ENCODE data around the gene ACTR3C.

DNA sequence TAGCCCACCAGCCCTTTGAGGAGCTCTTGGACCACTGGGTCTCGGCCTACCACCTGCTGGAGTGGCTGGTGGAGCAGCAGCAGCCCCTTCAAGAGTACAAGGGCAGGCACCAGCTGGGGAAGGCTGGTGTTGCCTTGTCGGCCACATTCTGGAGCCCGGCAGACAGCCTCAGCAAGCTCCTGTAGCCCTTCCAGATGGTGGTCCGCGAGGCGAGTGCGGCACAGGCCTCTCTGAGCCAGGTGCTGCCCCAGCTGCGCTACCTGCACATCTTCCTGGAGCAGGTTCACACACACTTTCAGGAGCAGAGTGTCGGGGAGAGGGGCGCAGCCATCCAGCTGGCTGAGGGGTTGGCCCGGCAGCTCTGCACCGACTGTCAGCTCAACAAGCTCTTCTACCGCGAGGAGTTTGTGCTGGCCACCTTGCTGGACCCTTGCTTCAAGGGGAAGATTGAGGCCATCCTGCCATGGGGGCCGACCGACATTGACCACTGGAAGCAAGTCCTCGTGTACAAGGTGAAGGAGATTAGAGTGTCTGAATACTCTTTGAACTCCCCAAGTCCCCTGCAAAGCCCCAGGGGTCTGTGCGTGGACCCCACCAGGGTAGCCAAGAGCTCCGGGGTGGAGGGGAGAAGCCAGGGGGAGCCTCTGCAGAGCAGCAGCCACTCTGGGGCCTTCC, 7.0 kb upstream of the ACTR3C start:
- TF ChIP-seq MEF2D (CRISPR knock-in tag; IDR thresholded peaks at IDR 0.05) (no peak), ZNF224 (CRISPR knock-in tag; IDR thresholded peaks at IDR 0.05) (no peak), ZBTB20 (CRISPR knock-in tag; IDR thresholded peaks at IDR 0.05; ENCODE audit: borderline replicate concordance, low read depth) (no peak), GLI4 (CRISPR knock-in tag; IDR thresholded peaks at IDR 0.05; ENCODE audit: borderline replicate concordance) (no peak), POLR2AphosphoS5 (IDR thresholded peaks at IDR 0.05; ENCODE audit: low read depth, low read length) (no peak), TARDBP (CRISPR knock-in tag; IDR thresholded peaks at IDR 0.05) (no peak), ZNF121 (CRISPR knock-in tag; IDR thresholded peaks at IDR 0.05) (no peak)
- TF ChIP-seq, protein P1, sequence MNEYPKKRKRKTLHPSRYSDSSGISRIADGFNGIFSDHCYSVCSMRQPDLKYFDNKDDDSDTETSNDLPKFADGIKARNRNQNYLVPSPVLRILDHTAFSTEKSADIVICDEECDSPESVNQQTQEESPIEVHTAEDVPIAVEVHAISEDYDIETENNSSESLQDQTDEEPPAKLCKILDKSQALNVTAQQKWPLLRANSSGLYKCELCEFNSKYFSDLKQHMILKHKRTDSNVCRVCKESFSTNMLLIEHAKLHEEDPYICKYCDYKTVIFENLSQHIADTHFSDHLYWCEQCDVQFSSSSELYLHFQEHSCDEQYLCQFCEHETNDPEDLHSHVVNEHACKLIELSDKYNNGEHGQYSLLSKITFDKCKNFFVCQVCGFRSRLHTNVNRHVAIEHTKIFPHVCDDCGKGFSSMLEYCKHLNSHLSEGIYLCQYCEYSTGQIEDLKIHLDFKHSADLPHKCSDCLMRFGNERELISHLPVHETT (CRISPR knock-in tag; conservative IDR thresholded peaks at IDR 0.05) = no peak
- TF ChIP-seq, protein P2, sequence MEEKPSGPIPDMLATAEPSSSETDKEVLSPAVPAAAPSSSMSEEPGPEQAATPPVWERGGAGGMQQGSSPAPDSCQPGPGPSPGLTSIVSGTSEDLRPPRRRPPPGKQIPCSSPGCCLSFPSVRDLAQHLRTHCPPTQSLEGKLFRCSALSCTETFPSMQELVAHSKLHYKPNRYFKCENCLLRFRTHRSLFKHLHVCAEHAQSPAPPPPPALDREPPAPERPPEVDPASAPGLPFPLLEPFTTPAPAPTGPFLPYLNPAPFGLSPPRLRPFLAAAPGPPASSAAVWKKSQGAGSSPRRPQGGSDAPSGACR (CRISPR knock-in tag; IDR thresholded peaks at IDR 0.05) = no peak
- TF ChIP-seq, protein P3, sequence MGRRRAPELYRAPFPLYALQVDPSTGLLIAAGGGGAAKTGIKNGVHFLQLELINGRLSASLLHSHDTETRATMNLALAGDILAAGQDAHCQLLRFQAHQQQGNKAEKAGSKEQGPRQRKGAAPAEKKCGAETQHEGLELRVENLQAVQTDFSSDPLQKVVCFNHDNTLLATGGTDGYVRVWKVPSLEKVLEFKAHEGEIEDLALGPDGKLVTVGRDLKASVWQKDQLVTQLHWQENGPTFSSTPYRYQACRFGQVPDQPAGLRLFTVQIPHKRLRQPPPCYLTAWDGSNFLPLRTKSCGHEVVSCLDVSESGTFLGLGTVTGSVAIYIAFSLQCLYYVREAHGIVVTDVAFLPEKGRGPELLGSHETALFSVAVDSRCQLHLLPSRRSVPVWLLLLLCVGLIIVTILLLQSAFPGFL (CRISPR knock-in tag; IDR thresholded peaks at IDR 0.05) = no peak
- TF ChIP-seq, protein P4, sequence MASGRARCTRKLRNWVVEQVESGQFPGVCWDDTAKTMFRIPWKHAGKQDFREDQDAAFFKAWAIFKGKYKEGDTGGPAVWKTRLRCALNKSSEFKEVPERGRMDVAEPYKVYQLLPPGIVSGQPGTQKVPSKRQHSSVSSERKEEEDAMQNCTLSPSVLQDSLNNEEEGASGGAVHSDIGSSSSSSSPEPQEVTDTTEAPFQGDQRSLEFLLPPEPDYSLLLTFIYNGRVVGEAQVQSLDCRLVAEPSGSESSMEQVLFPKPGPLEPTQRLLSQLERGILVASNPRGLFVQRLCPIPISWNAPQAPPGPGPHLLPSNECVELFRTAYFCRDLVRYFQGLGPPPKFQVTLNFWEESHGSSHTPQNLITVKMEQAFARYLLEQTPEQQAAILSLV (CRISPR knock-in tag; IDR thresholded peaks at IDR 0.05; ENCODE audit: borderline replicate concordance) = no peak
- TF ChIP-seq, protein P5, sequence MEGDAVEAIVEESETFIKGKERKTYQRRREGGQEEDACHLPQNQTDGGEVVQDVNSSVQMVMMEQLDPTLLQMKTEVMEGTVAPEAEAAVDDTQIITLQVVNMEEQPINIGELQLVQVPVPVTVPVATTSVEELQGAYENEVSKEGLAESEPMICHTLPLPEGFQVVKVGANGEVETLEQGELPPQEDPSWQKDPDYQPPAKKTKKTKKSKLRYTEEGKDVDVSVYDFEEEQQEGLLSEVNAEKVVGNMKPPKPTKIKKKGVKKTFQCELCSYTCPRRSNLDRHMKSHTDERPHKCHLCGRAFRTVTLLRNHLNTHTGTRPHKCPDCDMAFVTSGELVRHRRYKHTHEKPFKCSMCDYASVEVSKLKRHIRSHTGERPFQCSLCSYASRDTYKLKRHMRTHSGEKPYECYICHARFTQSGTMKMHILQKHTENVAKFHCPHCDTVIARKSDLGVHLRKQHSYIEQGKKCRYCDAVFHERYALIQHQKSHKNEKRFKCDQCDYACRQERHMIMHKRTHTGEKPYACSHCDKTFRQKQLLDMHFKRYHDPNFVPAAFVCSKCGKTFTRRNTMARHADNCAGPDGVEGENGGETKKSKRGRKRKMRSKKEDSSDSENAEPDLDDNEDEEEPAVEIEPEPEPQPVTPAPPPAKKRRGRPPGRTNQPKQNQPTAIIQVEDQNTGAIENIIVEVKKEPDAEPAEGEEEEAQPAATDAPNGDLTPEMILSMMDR (CRISPR knock-in tag; IDR thresholded peaks at IDR 0.05) = no peak
- TF ChIP-seq, protein P6, sequence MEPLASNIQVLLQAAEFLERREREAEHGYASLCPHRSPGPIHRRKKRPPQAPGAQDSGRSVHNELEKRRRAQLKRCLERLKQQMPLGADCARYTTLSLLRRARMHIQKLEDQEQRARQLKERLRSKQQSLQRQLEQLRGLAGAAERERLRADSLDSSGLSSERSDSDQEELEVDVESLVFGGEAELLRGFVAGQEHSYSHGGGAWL (CRISPR knock-in tag; IDR thresholded peaks at IDR 0.05) = no peak

All from HepG2 (cell line).